SK-N-SH (cell line): ENCODE results near the gene ASIC4. TPM values are rescaled to one million over a fixed set of nuclear protein-coding genes. Genes with fewer than 3 reads are reported as not detected.

ENCODE experiments used
- CTCF ChIA-PET: fragments of 300-600, 350-600 bp; formaldehyde crosslinking; extraction: SDS; loops from one replicate; lab custom pipeline; 2021; lab: Yijun Ruan, JAX
- POLR2A ChIA-PET: fragments of 350-600 bp; sonication (Branson Sonifier 250); formaldehyde crosslinking; extraction: SDS; loops from one replicate; lab custom pipeline; 2020; ENCODE audit warnings: antibody characterized with exemption, inconsistent platforms; lab: Yijun Ruan, JAX
- DNase-seq: peaks from one replicate; pipeline ENCODE4 v3.0.0; 2012
- H2AFZ ChIP-seq: fragments of 200-600 bp; sonication (generic); 2 replicates; pipeline ENCODE4 v1.8.1; 2016; ENCODE audit warnings: antibody characterized with exemption, mild to moderate bottlenecking, low read depth
- H3F3A ChIP-seq: fragments of 200-600 bp; sonication (generic); replicated peaks from 2 replicates; pipeline ENCODE3; 2016; ENCODE audit warnings: antibody characterized with exemption, mild to moderate bottlenecking; ENCODE audit not compliant: insufficient read depth
- H3K27ac ChIP-seq, 2 experiments: fragments of 200-500 bp in 1 of 2; fragments of 200-600 bp in 1 of 2; sonication (Bioruptor generic) in 1 of 2; sonication (generic), shearing (Covaris generic) in 1 of 2; 2 replicates each; pipeline versions ENCODE4 v1.5.1 to v1.6.1; 2014 to 2016; ENCODE audit warnings: low read depth in 2 of 2, inconsistent platforms in 1 of 2, low read length in 1 of 2, mild to moderate bottlenecking in 1 of 2, mixed read lengths in 1 of 2
- H3K27me3 ChIP-seq: fragments of 200-600 bp; sonication (generic), shearing (Covaris generic); 2 replicates; pipeline ENCODE4 v1.6.1; 2016; ENCODE audit warnings: mixed run types; ENCODE audit not compliant: insufficient read depth
- H3K36me3 ChIP-seq, 2 experiments: fragments of 200-500 bp in 1 of 2; fragments of 200-600 bp in 1 of 2; sonication (Bioruptor generic) in 1 of 2; sonication (generic) in 1 of 2; replicated peaks in 1 of 2; 2 replicates each; pipeline versions ENCODE3 to v1.5.1; 2014 to 2016; ENCODE audit warnings: low read length in 1 of 2, mild to moderate bottlenecking in 1 of 2; ENCODE audit not compliant: insufficient read depth in 2 of 2, control insufficient read depth in 1 of 2
- H3K4me1 ChIP-seq, 2 experiments: fragments of 200-500 bp in 1 of 2; fragments of 200-600 bp in 1 of 2; sonication (Bioruptor generic) in 1 of 2; sonication (generic), shearing (Covaris generic) in 1 of 2; 2 replicates each; pipeline versions ENCODE4 v1.5.1 to v1.6.1; 2014 to 2016; ENCODE audit warnings: low read depth in 1 of 2, low read length in 1 of 2, mixed run types in 1 of 2; ENCODE audit not compliant: insufficient read depth in 2 of 2, control insufficient read depth in 1 of 2
- H3K4me2 ChIP-seq: fragments of 200-600 bp; sonication (generic), shearing (Covaris generic); 2 replicates; pipeline ENCODE4 v1.6.1; 2017; ENCODE audit warnings: mixed run types
- H3K4me3 ChIP-seq, 2 experiments: fragments of 200-500 bp in 1 of 2; fragments of 200-600 bp in 1 of 2; sonication (Bioruptor generic) in 1 of 2; sonication (generic), shearing (Covaris generic) in 1 of 2; 2 replicates each; pipeline versions ENCODE4 v1.5.1 to v1.8.1; 2014 to 2016; ENCODE audit warnings: low read depth in 2 of 2, inconsistent platforms in 1 of 2, low read length in 1 of 2, mild to moderate bottlenecking in 1 of 2, mixed read lengths in 1 of 2, moderate library complexity in 1 of 2
- H3K79me2 ChIP-seq: fragments of 200-600 bp; sonication (generic); 2 replicates; pipeline ENCODE4 v1.8.1; 2017; ENCODE audit warnings: mild to moderate bottlenecking; ENCODE audit not compliant: insufficient read depth
- H3K9ac ChIP-seq: fragments of 200-600 bp; sonication (generic); 2 replicates; pipeline ENCODE4 v1.6.1; 2017; ENCODE audit warnings: mixed run types
- H3K9me2 ChIP-seq: fragments of 200-600 bp; sonication (generic); 2 replicates; pipeline ENCODE4 v1.6.1; 2017; ENCODE audit warnings: mixed run types
- H3K9me3 ChIP-seq: fragments of 200-600 bp; sonication (generic); 2 replicates; pipeline ENCODE4 v1.6.1; 2017; ENCODE audit warnings: mixed run types, mild to moderate bottlenecking, moderate library complexity
- H4K20me1 ChIP-seq: fragments of 200-600 bp; sonication (generic); 2 replicates; pipeline ENCODE4 v1.6.1; 2017; ENCODE audit warnings: mild to moderate bottlenecking, mixed run types; ENCODE audit not compliant: insufficient read depth
- EZH2phosphoT487 ChIP-seq: fragments of 200-600 bp; sonication (generic); IDR thresholded peaks from 2 replicates; pipeline ENCODE4 v1.6.1; 2017; ENCODE audit warnings: low read depth, mixed run types, mild to moderate bottlenecking, antibody characterized with exemption, moderate library complexity, borderline replicate concordance
- FOXJ3 ChIP-seq: sonication (generic); formaldehyde crosslinking; IDR thresholded peaks from 2 replicates; pipeline ENCODE4 v1.5.1; 2020; ENCODE audit warnings: mild to moderate bottlenecking, missing genetic modification reagents
- FOXM1 ChIP-seq: IDR thresholded peaks from 2 replicates; pipeline ENCODE4 v1.4.0; 2012; ENCODE audit warnings: low read depth, mild to moderate bottlenecking
- JUND ChIP-seq: IDR thresholded peaks from 2 replicates; pipeline ENCODE4 v1.4.0; 2012
- MAX ChIP-seq: IDR thresholded peaks from 2 replicates; pipeline ENCODE4 v1.4.0; 2012; ENCODE audit warnings: low read depth
- MEF2A ChIP-seq: IDR thresholded peaks from 2 replicates; pipeline ENCODE4 v1.4.0; 2012; ENCODE audit warnings: low read depth, borderline replicate concordance
- NRF1 ChIP-seq: IDR thresholded peaks from 2 replicates; pipeline ENCODE4 v1.6.1; 2012; ENCODE audit warnings: low read depth, mild to moderate bottlenecking, low read length
- RCOR1 ChIP-seq: fragments of 150-350 bp; IDR thresholded peaks from 2 replicates; pipeline ENCODE4 v1.6.1; 2017; ENCODE audit warnings: antibody characterized with exemption, low read length
- RFX5 ChIP-seq: IDR thresholded peaks from 2 replicates; pipeline ENCODE4 v1.6.1; 2012; ENCODE audit warnings: mild to moderate bottlenecking, improper control_type of control experiment, low read length
- SIN3A ChIP-seq: IDR thresholded peaks from 2 replicates; pipeline ENCODE4 v1.6.1; 2012; ENCODE audit warnings: low read depth, mild to moderate bottlenecking, low read length, moderate library complexity, borderline replicate concordance
- TAF1 ChIP-seq: IDR thresholded peaks from 2 replicates; pipeline ENCODE4 v1.6.1; 2012; ENCODE audit warnings: low read depth, mild to moderate bottlenecking, low read length, moderate library complexity, borderline replicate concordance
- USF2 ChIP-seq: fragments of 150-350 bp; IDR thresholded peaks from 2 replicates; pipeline ENCODE4 v1.6.1; 2017; ENCODE audit warnings: antibody characterized with exemption, low read length, low read depth, borderline replicate concordance
- WGBS: methylation state at CpG from one replicate; pipeline ENCODE4 v1.1.6; 2017; ENCODE audit warnings: low lambda C conversion rate; 5-methylcytosine and 5-hydroxymethylcytosine counted together
- polyA plus RNA-seq, 3 experiments: library from polyadenylated mRNA; depleted of rRNA; stranded (reverse); fragments of >200 nt; gene quantifications; 2 replicates each; pipeline ENCODE4 v1.2.3, GENCODE V29; 2012
- TF ChIP-seq, protein P1 (sequence below): fragments of 150-350 bp; IDR thresholded peaks from 2 replicates; pipeline ENCODE4 v1.6.1; 2016; ENCODE audit warnings: mild to moderate bottlenecking, low read depth, low read length
- TF ChIP-seq, protein P2 (sequence below): IDR thresholded peaks from 2 replicates; pipeline ENCODE4; 2012
- TF ChIP-seq, protein P3 (sequence below): fragments of 200-600 bp; sonication (generic); IDR thresholded peaks from 2 replicates; pipeline ENCODE4 v1.6.1; 2017; ENCODE audit warnings: antibody characterized with exemption, mild to moderate bottlenecking, moderate library complexity
- TF ChIP-seq, protein P4 (sequence below): IDR thresholded peaks from 2 replicates; pipeline ENCODE4 v1.4.0; 2012; ENCODE audit warnings: low read depth, borderline replicate concordance

ASIC4 gene
- polyA plus RNA-seq, 1 of the 3 experiments (the other 2 are of a cell fraction): 0.05 TPM

GRCh38 chr2:219483451-219484342, 30.6 kb upstream of the ASIC4 start:
- Histone ChIP-seq H3F3A (no peaks in the 10 kb centered on the region), H3K27me3 (no peaks in the 10 kb centered on the region), H4K20me1 (no peaks in the 10 kb centered on the region), H3K9me3 (no peaks in the 10 kb centered on the region), H3K36me3 (peaks cover 2 to 61% of the 10 kb centered on the region in 2 experiments), H3K4me2 (no peak overlapping the region), H3K27ac (no peak overlapping the region), H3K9ac (no peak overlapping the region), H3K9me2 (no peaks in the 10 kb centered on the region), H2AFZ (no peak overlapping the region), H3K79me2 (no peaks in the 10 kb centered on the region), H3K4me3 (no peak overlapping the region), H3K4me1 (no peaks in the 10 kb centered on the region)
- no peak for DNase-seq
- CTCF ChIA-PET: interaction anchor here (0.9 to 62.1 kb wide), 6 partner anchors 11 to 81 kb away, joined by 3 to 2824 read pairs (median 10); partner anchors contain the start of genes ASIC4, CHPF, GMPPA and TMEM198
- POLR2A ChIA-PET: interaction anchor here (2.0 kb wide), 1 partner anchor 15 kb away, joined by 12 read pairs; the partner anchor contains the start of gene GMPPA
- TF ChIP-seq NRF1 (no peak), TAF1 (no peak), RFX5 (no peak), MEF2A (no peak), USF2 (no peak), JUND (no peak), FOXJ3 (no peak), MAX (no peak), FOXM1 (no peak), SIN3A (no peak), RCOR1 (no peak), EZH2phosphoT487 (no peak)
- TF ChIP-seq, protein P1, sequence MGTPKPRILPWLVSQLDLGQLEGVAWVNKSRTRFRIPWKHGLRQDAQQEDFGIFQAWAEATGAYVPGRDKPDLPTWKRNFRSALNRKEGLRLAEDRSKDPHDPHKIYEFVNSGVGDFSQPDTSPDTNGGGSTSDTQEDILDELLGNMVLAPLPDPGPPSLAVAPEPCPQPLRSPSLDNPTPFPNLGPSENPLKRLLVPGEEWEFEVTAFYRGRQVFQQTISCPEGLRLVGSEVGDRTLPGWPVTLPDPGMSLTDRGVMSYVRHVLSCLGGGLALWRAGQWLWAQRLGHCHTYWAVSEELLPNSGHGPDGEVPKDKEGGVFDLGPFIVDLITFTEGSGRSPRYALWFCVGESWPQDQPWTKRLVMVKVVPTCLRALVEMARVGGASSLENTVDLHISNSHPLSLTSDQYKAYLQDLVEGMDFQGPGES: no peak
- TF ChIP-seq, protein P2, sequence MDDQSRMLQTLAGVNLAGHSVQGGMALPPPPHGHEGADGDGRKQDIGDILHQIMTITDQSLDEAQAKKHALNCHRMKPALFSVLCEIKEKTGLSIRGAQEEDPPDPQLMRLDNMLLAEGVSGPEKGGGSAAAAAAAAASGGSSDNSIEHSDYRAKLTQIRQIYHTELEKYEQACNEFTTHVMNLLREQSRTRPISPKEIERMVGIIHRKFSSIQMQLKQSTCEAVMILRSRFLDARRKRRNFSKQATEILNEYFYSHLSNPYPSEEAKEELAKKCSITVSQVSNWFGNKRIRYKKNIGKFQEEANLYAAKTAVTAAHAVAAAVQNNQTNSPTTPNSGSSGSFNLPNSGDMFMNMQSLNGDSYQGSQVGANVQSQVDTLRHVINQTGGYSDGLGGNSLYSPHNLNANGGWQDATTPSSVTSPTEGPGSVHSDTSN: no peak
- TF ChIP-seq, protein P3, sequence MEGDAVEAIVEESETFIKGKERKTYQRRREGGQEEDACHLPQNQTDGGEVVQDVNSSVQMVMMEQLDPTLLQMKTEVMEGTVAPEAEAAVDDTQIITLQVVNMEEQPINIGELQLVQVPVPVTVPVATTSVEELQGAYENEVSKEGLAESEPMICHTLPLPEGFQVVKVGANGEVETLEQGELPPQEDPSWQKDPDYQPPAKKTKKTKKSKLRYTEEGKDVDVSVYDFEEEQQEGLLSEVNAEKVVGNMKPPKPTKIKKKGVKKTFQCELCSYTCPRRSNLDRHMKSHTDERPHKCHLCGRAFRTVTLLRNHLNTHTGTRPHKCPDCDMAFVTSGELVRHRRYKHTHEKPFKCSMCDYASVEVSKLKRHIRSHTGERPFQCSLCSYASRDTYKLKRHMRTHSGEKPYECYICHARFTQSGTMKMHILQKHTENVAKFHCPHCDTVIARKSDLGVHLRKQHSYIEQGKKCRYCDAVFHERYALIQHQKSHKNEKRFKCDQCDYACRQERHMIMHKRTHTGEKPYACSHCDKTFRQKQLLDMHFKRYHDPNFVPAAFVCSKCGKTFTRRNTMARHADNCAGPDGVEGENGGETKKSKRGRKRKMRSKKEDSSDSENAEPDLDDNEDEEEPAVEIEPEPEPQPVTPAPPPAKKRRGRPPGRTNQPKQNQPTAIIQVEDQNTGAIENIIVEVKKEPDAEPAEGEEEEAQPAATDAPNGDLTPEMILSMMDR: no peak
- TF ChIP-seq, protein P4, sequence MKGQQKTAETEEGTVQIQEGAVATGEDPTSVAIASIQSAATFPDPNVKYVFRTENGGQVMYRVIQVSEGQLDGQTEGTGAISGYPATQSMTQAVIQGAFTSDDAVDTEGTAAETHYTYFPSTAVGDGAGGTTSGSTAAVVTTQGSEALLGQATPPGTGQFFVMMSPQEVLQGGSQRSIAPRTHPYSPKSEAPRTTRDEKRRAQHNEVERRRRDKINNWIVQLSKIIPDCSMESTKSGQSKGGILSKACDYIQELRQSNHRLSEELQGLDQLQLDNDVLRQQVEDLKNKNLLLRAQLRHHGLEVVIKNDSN: no peak
- 92% methylated on average over 7 of the region's 58 CpGs for WGBS
